Peyer's patch (tissue), 4 donors: ENCODE data around the gene KIAA2012.
"Not testable (repeated sequence)": the region's sequence is repeated elsewhere in the genome, so short reads cannot be mapped to it uniquely, and the experiment has no call there.

Experiments used
- CTCF ChIP-seq, 6 experiments: fragments of 450-650 bp in 4 of 6; fragments of 200-600 bp in 2 of 6; sonication (generic) in 1 of 6; IDR thresholded peaks; one replicate each; pipeline ENCODE4 v1.5.1; 2017 to 2019; ENCODE audit warnings: antibody characterized with exemption in 6 of 6, mild to moderate bottlenecking in 3 of 6, moderate library complexity in 1 of 6
- POLR2A ChIP-seq, 2 donors: fragments of 450-650 bp; IDR thresholded peaks; one replicate each; pipeline ENCODE4 v1.5.1; 2017; ENCODE audit warnings: antibody characterized with exemption in 2 of 2, mild to moderate bottlenecking in 2 of 2, moderate library complexity in 2 of 2

GRCh38 chr2:202247710-202248109, 174.7 kb downstream of the KIAA2012 start:
- TF ChIP-seq CTCF, POLR2A (IDR thresholded peaks at IDR 0.05): not testable (repeated sequence)
